Activated B cell treated with CpG ODN at 0.5 μM for 24 hours (primary cell): ENCODE measurements around the gene SPPL2C. TPM values are rescaled to one million over a fixed set of nuclear protein-coding genes. Genes with fewer than 3 reads are reported as not detected.

Experiments
- ATAC-seq: fragments of 200-7000 bp; cut with Tn5 transposase; one replicate; pipeline ENCODE4 v1.10.0; 2021; ENCODE audit warnings: low read depth, mild to moderate bottlenecking, moderate library complexity
- CTCF ChIA-PET: fragments of 350-600 bp; sonication (Branson Sonifier 250); formaldehyde crosslinking; loops from one replicate; lab custom pipeline; 2021; ENCODE audit warnings: antibody characterized with exemption; lab: Charles Lee
- POLR2A ChIA-PET: fragments of 350-600 bp; sonication (Branson Sonifier 250); formaldehyde crosslinking; loops from one replicate; lab custom pipeline; 2021; ENCODE audit warnings: antibody characterized with exemption; lab: Charles Lee
- DNase-seq: peaks from one replicate; pipeline ENCODE4 v3.0.0; 2022
- H3K27ac Mint-ChIP-seq: one replicate; pipeline ENCODE4 v1.8.0; 2020; ENCODE audit warnings: mixed read lengths
- H3K27me3 Mint-ChIP-seq: one replicate; pipeline ENCODE4 v1.8.0; 2021; ENCODE audit warnings: mixed read lengths
- H3K36me3 Mint-ChIP-seq: one replicate; pipeline ENCODE4 v1.8.0; 2021; ENCODE audit warnings: low read depth, mixed read lengths
- H3K4me1 Mint-ChIP-seq: one replicate; pipeline ENCODE4 v1.8.0; 2021; ENCODE audit warnings: mixed read lengths
- H3K4me3 Mint-ChIP-seq: one replicate; pipeline ENCODE4 v1.8.0; 2020; ENCODE audit warnings: mild to moderate bottlenecking, mixed read lengths
- H3K9me3 Mint-ChIP-seq: one replicate; pipeline ENCODE4 v1.8.0; 2020; ENCODE audit warnings: mixed read lengths
- intact Hi-C: fragments of 100-400 bp; cut with micrococcal nuclease; formaldehyde crosslinking; loops from one replicate; pipeline ENCODE4 v1.15.1; 2024
- total RNA-seq: library from RNA; stranded (reverse); gene quantifications from 2 replicates; pipeline ENCODE4 v1.2.3, GENCODE V29; 2022
- TF ChIP-seq, protein P1 (sequence below): fragments of 200-600 bp; IDR thresholded peaks from one replicate; pipeline ENCODE4 v1.8.0; 2022; ENCODE audit warnings: antibody characterized with exemption, mild to moderate bottlenecking

Gene SPPL2C
- total RNA-seq, 1 donor from 2014 or later: not detected

DNA sequence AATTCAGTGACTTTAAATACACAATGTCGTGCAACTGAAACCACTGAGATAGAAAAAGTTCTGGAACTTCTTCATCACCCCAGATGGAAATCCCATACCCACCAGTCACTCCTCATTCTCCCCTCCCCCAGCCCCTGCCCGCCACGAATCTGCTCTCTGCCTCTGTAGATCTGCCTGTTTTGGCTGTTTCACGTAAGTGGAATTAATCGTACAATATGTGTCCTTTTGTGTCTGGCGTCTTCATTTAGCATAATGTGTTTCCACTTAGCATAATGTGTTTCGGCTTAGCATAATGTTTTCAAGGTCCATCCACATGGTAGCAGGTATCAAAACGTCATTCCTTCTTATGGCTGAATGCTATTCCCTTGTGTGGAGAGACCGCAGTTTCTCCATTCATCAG is 3.5 kb upstream of the SPPL2C start:
- no peak overlapping the region for H3K27ac Mint-ChIP-seq
- ATAC-seq (no peak), DNase-seq (no peak)
- no peaks in the 10 kb centered on the region for H3K36me3 Mint-ChIP-seq
- H3K4me1 Mint-ChIP-seq: no peaks in the 10 kb centered on the region
- H3K4me3 Mint-ChIP-seq: no peak overlapping the region
- peaks cover 3% of the 10 kb centered on the region for H3K27me3 Mint-ChIP-seq
- no peaks in the 10 kb centered on the region for H3K9me3 Mint-ChIP-seq
- TF ChIP-seq, protein P1, sequence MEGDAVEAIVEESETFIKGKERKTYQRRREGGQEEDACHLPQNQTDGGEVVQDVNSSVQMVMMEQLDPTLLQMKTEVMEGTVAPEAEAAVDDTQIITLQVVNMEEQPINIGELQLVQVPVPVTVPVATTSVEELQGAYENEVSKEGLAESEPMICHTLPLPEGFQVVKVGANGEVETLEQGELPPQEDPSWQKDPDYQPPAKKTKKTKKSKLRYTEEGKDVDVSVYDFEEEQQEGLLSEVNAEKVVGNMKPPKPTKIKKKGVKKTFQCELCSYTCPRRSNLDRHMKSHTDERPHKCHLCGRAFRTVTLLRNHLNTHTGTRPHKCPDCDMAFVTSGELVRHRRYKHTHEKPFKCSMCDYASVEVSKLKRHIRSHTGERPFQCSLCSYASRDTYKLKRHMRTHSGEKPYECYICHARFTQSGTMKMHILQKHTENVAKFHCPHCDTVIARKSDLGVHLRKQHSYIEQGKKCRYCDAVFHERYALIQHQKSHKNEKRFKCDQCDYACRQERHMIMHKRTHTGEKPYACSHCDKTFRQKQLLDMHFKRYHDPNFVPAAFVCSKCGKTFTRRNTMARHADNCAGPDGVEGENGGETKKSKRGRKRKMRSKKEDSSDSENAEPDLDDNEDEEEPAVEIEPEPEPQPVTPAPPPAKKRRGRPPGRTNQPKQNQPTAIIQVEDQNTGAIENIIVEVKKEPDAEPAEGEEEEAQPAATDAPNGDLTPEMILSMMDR: no peak
- CTCF ChIA-PET: interaction anchor here (2.0 kb wide), 1 partner anchor 11 kb away, joined by 8 read pairs; no protein-coding TSS in a partner anchor
- intact Hi-C loops: no loop called here
- POLR2A ChIA-PET: no interaction called here

DNA sequence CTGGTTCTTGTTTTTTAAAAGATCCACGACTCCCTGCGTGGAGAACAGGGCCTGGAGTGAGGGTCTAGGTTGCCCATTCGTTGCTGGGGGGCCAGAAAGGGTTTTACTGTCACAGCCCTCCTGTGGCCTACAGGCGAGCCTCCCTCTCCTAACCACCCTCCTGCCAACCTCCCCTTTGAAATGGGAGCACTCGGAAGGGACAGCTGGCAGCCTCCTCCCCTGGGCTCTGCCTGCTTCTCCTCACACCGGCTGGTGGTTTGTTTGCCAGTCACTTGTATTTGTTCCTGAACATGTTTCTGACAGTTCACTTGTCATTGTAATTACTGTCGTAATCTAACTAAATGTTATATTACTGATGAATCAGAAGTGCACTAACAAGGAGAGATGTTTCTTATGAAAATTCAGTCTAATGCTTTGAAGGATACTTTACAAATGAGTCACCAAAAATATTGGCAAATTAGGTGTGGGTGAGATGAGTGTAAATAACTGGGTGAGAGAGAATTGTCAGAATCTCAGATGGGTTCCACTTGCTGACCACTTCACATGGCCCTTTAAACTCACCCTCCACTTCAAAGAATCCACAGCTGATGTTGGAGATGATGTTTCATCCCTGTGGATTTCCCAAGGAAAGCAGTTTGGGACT is 2.7 kb upstream of the SPPL2C start:
- ChIA-PET CTCF (interaction anchor here (2.0 kb wide), 1 partner anchor 11 kb away, joined by 8 read pairs; no protein-coding TSS in a partner anchor), POLR2A (no interaction called here)
- H3K27me3 Mint-ChIP-seq: peaks cover under 1% of the 10 kb centered on the region
- DNase-seq (no peak), ATAC-seq (no peak)
- H3K4me3 Mint-ChIP-seq: no peak overlapping the region
- H3K4me1 Mint-ChIP-seq: no peaks in the 10 kb centered on the region
- no peak overlapping the region for H3K27ac Mint-ChIP-seq
- intact Hi-C loops: no loop called here
- H3K36me3 Mint-ChIP-seq: no peaks in the 10 kb centered on the region
- TF ChIP-seq, protein P1: no peak
- H3K9me3 Mint-ChIP-seq: no peaks in the 10 kb centered on the region

DNA sequence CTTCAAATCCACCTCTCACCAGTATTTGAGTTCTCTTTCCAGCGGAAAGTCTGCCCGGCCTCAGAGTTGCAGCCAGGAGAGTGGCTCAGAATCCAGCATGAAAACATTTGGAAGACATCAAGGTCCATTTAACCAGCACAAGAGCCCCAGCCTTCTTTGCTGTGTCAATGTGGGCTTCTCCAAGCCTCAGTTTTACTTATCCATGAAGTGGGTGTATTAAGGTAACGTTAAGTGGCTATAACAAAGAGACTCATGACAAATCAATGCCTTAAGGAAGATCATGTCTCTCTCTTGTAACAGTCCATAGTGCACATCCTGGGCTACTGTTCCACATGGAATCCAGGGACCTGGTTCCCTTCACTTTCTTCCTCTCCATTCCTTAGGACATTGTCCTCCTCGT is 959 bp upstream of the SPPL2C start:
- ATAC-seq: no peak
- Mint-ChIP-seq H3K4me3 (no peak overlapping the region), H3K27ac (no peak overlapping the region), H3K4me1 (no peaks in the 10 kb centered on the region), H3K36me3 (no peaks in the 10 kb centered on the region), H3K27me3 (no peaks in the 10 kb centered on the region), H3K9me3 (no peaks in the 10 kb centered on the region)
- intact Hi-C loops: no loop called here
- DNase-seq: no peak
- TF ChIP-seq, protein P1: no peak
- CTCF ChIA-PET: no interaction called here
- POLR2A ChIA-PET: no interaction called here

DNA sequence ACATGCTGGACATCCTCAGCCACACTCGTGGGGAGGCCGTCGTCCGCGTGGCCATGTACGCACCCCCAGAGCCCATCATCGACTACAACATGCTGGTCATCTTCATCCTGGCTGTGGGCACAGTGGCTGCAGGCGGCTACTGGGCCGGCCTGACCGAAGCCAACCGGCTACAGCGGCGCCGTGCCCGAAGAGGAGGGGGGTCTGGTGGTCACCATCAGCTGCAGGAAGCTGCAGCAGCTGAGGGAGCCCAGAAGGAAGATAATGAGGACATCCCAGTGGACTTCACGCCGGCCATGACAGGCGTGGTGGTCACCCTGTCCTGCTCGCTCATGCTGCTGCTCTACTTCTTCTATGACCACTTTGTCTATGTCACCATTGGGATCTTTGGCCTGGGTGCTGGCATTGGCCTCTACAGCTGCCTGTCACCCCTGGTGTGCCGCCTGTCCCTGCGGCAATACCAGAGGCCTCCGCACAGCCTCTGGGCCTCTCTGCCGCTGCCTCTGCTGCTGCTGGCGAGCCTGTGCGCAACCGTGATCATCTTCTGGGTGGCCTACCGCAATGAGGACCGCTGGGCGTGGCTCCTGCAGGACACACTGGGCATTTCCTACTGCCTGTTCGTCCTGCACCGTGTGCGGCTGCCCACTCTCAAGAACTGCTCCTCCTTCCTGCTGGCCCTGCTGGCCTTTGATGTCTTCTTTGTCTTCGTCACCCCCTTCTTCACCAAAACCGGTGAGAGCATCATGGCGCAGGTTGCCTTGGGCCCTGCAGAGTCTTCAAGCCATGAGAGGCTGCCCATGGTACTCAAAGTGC is 900 bp downstream of the SPPL2C start:
- ATAC-seq: no peak
- H3K27me3 Mint-ChIP-seq: no peaks in the 10 kb centered on the region
- H3K4me3 Mint-ChIP-seq: no peak overlapping the region
- DNase-seq: no peak
- no peaks in the 10 kb centered on the region for H3K9me3 Mint-ChIP-seq
- POLR2A ChIA-PET: no interaction called here
- no peaks in the 10 kb centered on the region for H3K36me3 Mint-ChIP-seq
- CTCF ChIA-PET: no interaction called here
- H3K27ac Mint-ChIP-seq: no peak overlapping the region
- no peaks in the 10 kb centered on the region for H3K4me1 Mint-ChIP-seq
- intact Hi-C loops: no loop called here
- TF ChIP-seq, protein P1: no peak

DNA sequence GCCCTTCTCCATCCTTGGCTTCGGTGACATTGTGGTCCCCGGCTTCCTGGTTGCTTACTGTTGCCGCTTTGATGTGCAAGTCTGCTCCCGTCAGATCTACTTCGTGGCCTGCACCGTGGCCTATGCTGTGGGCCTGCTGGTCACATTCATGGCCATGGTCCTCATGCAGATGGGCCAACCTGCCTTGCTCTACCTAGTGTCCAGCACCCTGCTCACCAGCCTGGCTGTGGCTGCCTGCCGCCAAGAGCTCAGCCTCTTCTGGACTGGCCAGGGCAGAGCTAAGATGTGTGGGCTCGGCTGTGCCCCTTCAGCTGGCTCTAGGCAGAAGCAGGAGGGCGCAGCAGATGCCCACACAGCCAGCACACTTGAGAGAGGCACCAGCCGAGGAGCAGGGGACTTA is 1.5 kb downstream of the SPPL2C start:
- ChIA-PET CTCF (no interaction called here), POLR2A (no interaction called here)
- H3K4me1 Mint-ChIP-seq: no peaks in the 10 kb centered on the region
- no peaks in the 10 kb centered on the region for H3K27me3 Mint-ChIP-seq
- intact Hi-C loops: no loop called here
- H3K9me3 Mint-ChIP-seq: no peaks in the 10 kb centered on the region
- no peak overlapping the region for H3K27ac Mint-ChIP-seq
- TF ChIP-seq, protein P1: no peak
- DNase-seq (no peak), ATAC-seq (no peak)
- no peak overlapping the region for H3K4me3 Mint-ChIP-seq
- H3K36me3 Mint-ChIP-seq: no peaks in the 10 kb centered on the region
